GM19025 (cell line): Measurements from ENCODE around the gene UFL1.

Experiments
- ATAC-seq: cut with Tn5 transposase; IDR thresholded peaks from one replicate; pipeline ENCODE4 v1.9.1; 2021; ENCODE audit warnings: mild to moderate bottlenecking, low read depth, moderate library complexity; ENCODE audit not compliant: unreplicated experiment

Gene UFL1

GRCh38 chr6:96570053-96570452 lies 48.4 kb downstream of the UFL1 start:
- ATAC-seq: no peak

- ATAC-seq: no peak
Measured at GRCh38 chr6:96571551-96571950, 49.9 kb downstream of the UFL1 start.

GRCh38 chr6:96575359-96575758 lies 53.8 kb downstream of the UFL1 start:
- no peak for ATAC-seq

GRCh38 chr6:96576221-96576620 lies 54.6 kb downstream of the UFL1 start:
- ATAC-seq: no peak

DNA sequence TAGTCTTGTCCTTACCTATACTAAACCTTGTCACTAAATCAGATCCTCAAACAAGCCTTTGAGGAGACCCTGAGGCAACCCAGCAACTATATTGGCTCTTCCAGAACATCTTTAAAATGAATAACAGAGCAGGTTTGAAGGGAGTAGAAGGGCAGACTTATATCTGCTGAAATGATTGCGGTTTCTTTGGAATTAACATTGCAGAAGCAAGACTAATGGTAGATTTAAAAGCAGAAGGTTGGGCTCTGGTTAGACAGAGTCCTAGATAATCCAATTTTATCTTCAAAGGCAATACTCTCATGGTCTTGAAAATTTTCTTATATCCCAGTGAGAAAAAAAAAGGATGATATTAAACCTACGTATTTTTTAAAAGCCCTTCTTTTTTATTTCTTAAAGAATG lies 60.4 kb downstream of the UFL1 start:
- no peak for ATAC-seq

DNA sequence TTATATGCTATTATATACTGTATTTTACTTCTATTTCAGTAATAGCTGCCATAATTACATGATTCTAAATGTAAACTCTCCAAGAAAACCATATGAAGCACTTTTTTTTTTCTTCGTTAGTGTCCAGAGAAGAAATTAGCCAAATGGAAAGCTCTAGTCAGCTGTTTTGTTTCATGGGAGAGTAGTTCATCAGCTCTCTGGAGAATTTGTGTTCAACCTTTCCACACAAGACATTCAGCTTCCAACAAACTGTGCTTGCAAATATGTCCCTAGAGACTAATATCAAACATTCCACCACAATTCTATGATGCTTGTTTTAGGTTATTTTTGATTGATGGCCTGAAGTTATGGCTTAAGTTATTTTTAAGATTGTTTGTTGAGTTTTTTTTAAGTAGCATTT lies 60.8 kb downstream of the UFL1 start:
- ATAC-seq: no peak

DNA sequence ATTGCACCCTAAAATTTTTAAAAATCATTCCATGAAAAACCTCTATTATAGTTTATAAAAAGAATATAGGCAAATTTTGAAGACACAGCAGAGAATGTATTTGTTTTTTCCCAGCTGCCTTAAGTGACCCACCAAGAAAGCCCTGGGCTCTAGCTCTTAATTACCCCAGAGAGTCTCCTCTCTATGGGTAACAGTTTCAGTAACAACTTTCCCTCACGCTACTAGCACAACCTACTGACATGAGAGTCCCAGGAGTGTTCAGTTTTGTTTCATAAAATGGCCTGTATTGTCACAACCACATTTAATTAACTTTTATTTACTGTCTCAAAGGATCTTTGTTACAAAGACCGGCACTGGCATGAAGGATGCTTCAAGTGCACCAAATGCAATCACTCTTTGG lies 82.8 kb downstream of the UFL1 start:
- no peak for ATAC-seq
